GM12878 (cell line): ENCODE measurements around the gene PRLH. TPM values are rescaled to one million over a fixed set of nuclear protein-coding genes. Genes with fewer than 3 reads are reported as not detected.

Experiments
- ATAC-seq: fragments of 200-7000 bp; cut with Tn5 transposase; 3 replicates; pipeline ENCODE4 v1.9.1; 2020; ENCODE audit warnings: mild to moderate bottlenecking, moderate library complexity
- BruUV-seq: library from RNA; stranded (reverse); fragments of 400-500 nt; replicated peaks from 2 replicates; lab custom pipeline; 2021; lab: Mats Ljungman, UMichigan
- CTCF ChIA-PET: fragments of 300-600 bp; sonication (Branson Sonifier 250); formaldehyde crosslinking; extraction: SDS; loops from one replicate; lab custom pipeline; 2021; ENCODE audit warnings: inconsistent platforms; lab: Yijun Ruan, JAX
- POLR2A ChIA-PET: fragments of 350-600 bp; formaldehyde crosslinking; extraction: SDS; loops from one replicate; lab custom pipeline; 2021; ENCODE audit warnings: inconsistent platforms; lab: Charles Lee
- RAD21 ChIA-PET: fragments of 300-600 bp; sonication (Branson Sonifier 250); formaldehyde crosslinking; loops from one replicate; lab custom pipeline; 2023; ENCODE audit warnings: antibody characterized with exemption; ENCODE audit not compliant: unreplicated experiment; lab: Charles Lee
- SMC1A ChIA-PET: fragments of 300-600 bp; sonication (Branson Sonifier 250); formaldehyde crosslinking; loops from one replicate; lab custom pipeline; 2023; ENCODE audit not compliant: unreplicated experiment, uncharacterized antibody; lab: Charles Lee
- DNase-seq: peaks from one replicate; pipeline ENCODE4 v3.0.0-alpha.2; 2011; ENCODE audit warnings: low read depth, low spot score
- FAIRE-seq: peaks from 3 replicates; lab custom pipeline; 2011; peaks lifted over from hg19 to GRCh38; lab: Jason Lieb, UNC
- H2AFZ ChIP-seq: 2 replicates; pipeline ENCODE4 v1.6.0; 2011; ENCODE audit warnings: low read depth, low read length, control low read depth; ENCODE audit not compliant: control insufficient read depth
- H3K27ac ChIP-seq: 2 replicates; pipeline ENCODE4 v1.5.1; 2011; ENCODE audit warnings: control low read depth; ENCODE audit not compliant: control insufficient read depth, insufficient read depth
- H3K27me3 ChIP-seq, 2 experiments: replicated peaks in 1 of 2; 2 replicates each; pipeline versions ENCODE4 v1.6.0 to v1.6.1; 2011; ENCODE audit warnings: low read length in 1 of 2; ENCODE audit not compliant: control insufficient read depth in 2 of 2, insufficient read depth in 2 of 2
- H3K36me3 ChIP-seq, 2 experiments: 2 replicates each; pipeline ENCODE4 v1.5.1; 2011; ENCODE audit warnings: low read length in 1 of 2; ENCODE audit not compliant: control insufficient read depth in 2 of 2, insufficient read depth in 2 of 2
- H3K4me1 ChIP-seq: 2 replicates; pipeline ENCODE4 v1.6.1; 2011; ENCODE audit warnings: mild to moderate bottlenecking, low read length, moderate library complexity, mixed read lengths; ENCODE audit not compliant: control insufficient read depth, insufficient read depth
- H3K4me2 ChIP-seq: 2 replicates; pipeline ENCODE4 v1.6.0; 2011; ENCODE audit warnings: control low read depth; ENCODE audit not compliant: control insufficient read depth, insufficient read depth
- H3K4me3 ChIP-seq: fragments of 200-600 bp; sonication (generic); 2 replicates; pipeline ENCODE4 v1.5.1; 2016
- H3K79me2 ChIP-seq: 2 replicates; pipeline ENCODE4 v1.6.0; 2011; ENCODE audit warnings: low read length; ENCODE audit not compliant: control insufficient read depth, insufficient read depth
- H3K9ac ChIP-seq: 2 replicates; pipeline ENCODE4 v1.8.0; 2011; ENCODE audit warnings: low read length, control low read depth, mixed read lengths; ENCODE audit not compliant: control insufficient read depth, insufficient read depth
- H3K9me3 ChIP-seq: replicated peaks from 3 replicates; pipeline ENCODE4 v1.5.1; 2011; ENCODE audit warnings: mild to moderate bottlenecking, low read length; ENCODE audit not compliant: control insufficient read depth, insufficient read depth
- H4K20me1 ChIP-seq: 2 replicates; pipeline ENCODE4 v1.6.0; 2011; ENCODE audit not compliant: control insufficient read depth, insufficient read depth
- BACH1 ChIP-seq: fragments of 450-650 bp; IDR thresholded peaks from 2 replicates; pipeline ENCODE4 v1.6.1; 2017; ENCODE audit warnings: mild to moderate bottlenecking, borderline replicate concordance
- CBX3 ChIP-seq: fragments of 200-600 bp; sonication (generic); IDR thresholded peaks from 2 replicates; pipeline ENCODE4 v1.6.1; 2016; ENCODE audit warnings: low read depth, borderline replicate concordance
- CHD4 ChIP-seq: fragments of 200-600 bp; sonication (generic); IDR thresholded peaks from 2 replicates; pipeline ENCODE4 v1.6.1; 2016; ENCODE audit warnings: mild to moderate bottlenecking
- HCFC1 ChIP-seq: fragments of 150-350 bp; IDR thresholded peaks from 2 replicates; pipeline ENCODE4 v1.6.1; 2014; ENCODE audit warnings: low read length
- HDAC2 ChIP-seq: fragments of 200-600 bp; sonication (generic); IDR thresholded peaks from 2 replicates; pipeline ENCODE4 v1.6.1; 2017
- HDAC6 ChIP-seq: fragments of 200-600 bp; sonication (generic); IDR thresholded peaks from one replicate; pipeline ENCODE4 v1.8.0; 2017; ENCODE audit warnings: antibody characterized with exemption; ENCODE audit not compliant: unreplicated experiment
- NFYA ChIP-seq: IDR thresholded peaks from 2 replicates; pipeline ENCODE4 v1.6.1; 2011; ENCODE audit warnings: low read depth, mild to moderate bottlenecking, low read length, improper control_type of control experiment, borderline replicate concordance
- NR2C1 ChIP-seq: fragments of 450-650 bp; IDR thresholded peaks from 2 replicates; pipeline ENCODE4 v1.6.1; 2017; ENCODE audit warnings: antibody characterized with exemption, mild to moderate bottlenecking, moderate library complexity
- POLR2AphosphoS2 ChIP-seq: IDR thresholded peaks from 2 replicates; pipeline ENCODE4 v1.6.1; 2011; ENCODE audit warnings: low read depth, mild to moderate bottlenecking, low read length, improper control_type of control experiment, moderate library complexity
- RAD51 ChIP-seq: fragments of 450-650 bp; IDR thresholded peaks from 2 replicates; pipeline ENCODE4 v1.6.1; 2016; ENCODE audit warnings: moderate library complexity, mild to moderate bottlenecking, inconsistent platforms
- RB1 ChIP-seq: fragments of 450-650 bp; formaldehyde crosslinking; IDR thresholded peaks from 2 replicates; pipeline ENCODE4 v1.6.1; 2017; ENCODE audit warnings: mild to moderate bottlenecking, borderline replicate concordance
- RFX5 ChIP-seq: IDR thresholded peaks from 2 replicates; pipeline ENCODE4 v1.6.1; 2011; ENCODE audit warnings: low read depth, low read length, improper control_type of control experiment
- SMAD1 ChIP-seq: fragments of 450-650 bp; IDR thresholded peaks from 2 replicates; pipeline ENCODE4 v1.6.1; 2018; ENCODE audit warnings: mild to moderate bottlenecking, low read depth; ENCODE audit not compliant: partially characterized antibody
- STAT3 ChIP-seq: IDR thresholded peaks from 2 replicates; pipeline ENCODE4 v1.6.1; 2011; ENCODE audit warnings: low read depth, low read length, improper control_type of control experiment
- ZNF274 ChIP-seq: IDR thresholded peaks from one replicate; pipeline ENCODE4 v1.8.0; 2011; ENCODE audit not compliant: insufficient read length, insufficient read depth
- WGBS: methylation state at CpG from one replicate; pipeline ENCODE4 v1.1.6; 2016; ENCODE audit warnings: low lambda C conversion rate; ENCODE audit not compliant: insufficient replicate concordance, insufficient coverage; ENCODE audit errors: missing lambda C conversion rate; 5-methylcytosine and 5-hydroxymethylcytosine counted together
- in situ Hi-C: fragments of 300-500 bp; cut with MboI; formaldehyde crosslinking; loops from 9 replicates; pipeline ENCODE4 v1.14.3; 2018; ENCODE audit warnings: mixed read lengths
- intact Hi-C: fragments of 100-400 bp; cut with micrococcal nuclease; formaldehyde crosslinking; loops from one replicate; pipeline ENCODE4 v1.14.2; 2022; ENCODE audit not compliant: unreplicated experiment
- polyA plus RNA-seq, 11 experiments: library from polyadenylated mRNA; depleted of rRNA in 4 of 11; unstranded in 6 of 11; stranded (reverse) in 5 of 11; fragments of >200 nt; fragmentation: Nextera tagmentation in 4 of 11; fragmentation: Illumina TruSeq in 1 of 11; extraction: Ambion mirVana in 4 of 11; extraction: Trizol in 1 of 11; gene quantifications; 1 replicate in 1 of 11; 2 replicates in 10 of 11; pipeline versions ENCODE4 v1.2.1 to v1.2.3, GENCODE V29; 2011 to 2016; ENCODE audit warnings: inconsistent platforms in 2 of 11, missing spikeins in 2 of 11, low read depth in 1 of 11
- total RNA-seq, 4 experiments: library from RNA; depleted of rRNA in 3 of 4; stranded (reverse); fragments of >200 nt in 3 of 4; fragmentation: Illumina TruSeq in 1 of 4; extraction: Trizol in 1 of 4; gene quantifications; 2 replicates each; pipeline versions ENCODE4 v1.2.1 to v1.2.3, GENCODE V29; 2013 to 2021
- TF ChIP-seq, protein P1 (sequence below): IDR thresholded peaks from 2 replicates; pipeline ENCODE4 v1.6.1; 2011; ENCODE audit warnings: mild to moderate bottlenecking, low read depth, low read length, moderate library complexity; ENCODE audit not compliant: insufficient replicate concordance
- TF ChIP-seq, protein P2 (sequence below): fragments of 450-650 bp; IDR thresholded peaks from 2 replicates; pipeline ENCODE4 v1.6.1; 2018; ENCODE audit warnings: mild to moderate bottlenecking, low read depth, moderate library complexity; ENCODE audit not compliant: partially characterized antibody

The PRLH gene
- total and polyA plus RNA-seq, 10 of the 15 experiments (the other 5 are each of a cell fraction or from before 2014, with no cell fraction given): not detected

DNA sequence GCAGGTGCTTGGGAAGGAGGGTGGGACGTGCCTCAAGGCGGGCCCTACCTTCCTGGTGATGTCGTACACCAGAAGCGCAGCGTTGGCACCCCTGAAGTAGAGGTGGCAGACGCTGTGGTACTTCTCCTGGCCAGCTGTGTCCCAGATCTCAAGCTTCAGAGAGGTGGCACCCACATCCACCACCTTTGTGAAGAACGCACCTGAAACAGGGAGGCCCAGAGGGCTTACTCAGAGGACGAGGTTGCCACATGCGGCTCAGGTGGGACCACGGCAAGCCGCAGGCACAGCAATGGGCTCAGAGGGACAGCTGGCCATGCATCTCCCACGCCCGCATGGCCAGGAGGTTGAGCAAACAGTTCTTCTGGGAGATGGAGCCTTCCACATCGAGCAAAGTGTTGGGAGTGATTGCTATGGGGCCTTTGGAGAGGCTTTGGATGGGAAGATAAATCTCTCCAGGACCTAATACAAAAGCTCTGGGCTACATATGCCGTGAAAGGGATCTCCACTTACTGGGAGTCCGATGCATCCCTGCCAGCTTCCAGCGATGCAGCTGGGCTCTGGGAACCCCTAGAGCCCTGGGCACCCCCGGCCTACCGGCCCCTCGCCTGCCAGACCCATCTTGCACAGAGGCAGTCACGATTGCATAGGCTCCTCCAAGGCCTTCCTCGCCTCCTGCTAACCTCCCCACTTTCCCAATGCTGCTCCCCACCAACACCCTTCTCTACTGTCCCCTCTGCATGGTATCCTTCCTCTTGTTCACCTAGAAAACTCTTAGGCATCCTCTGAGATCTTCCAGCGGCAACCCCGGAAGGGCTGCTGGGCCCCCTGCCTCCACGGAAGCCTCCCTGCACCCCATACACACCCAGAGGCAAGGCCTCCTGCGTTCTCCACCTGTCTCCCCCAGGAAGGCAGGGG lies 11.8 kb downstream of the PRLH start:
- Histone ChIP-seq H3K9ac (no peak overlapping the region), H3K36me3 (no peaks in the 10 kb centered on the region), H3K27ac (no peak overlapping the region), H3K9me3 (no peaks in the 10 kb centered on the region), H3K4me3 (no peak overlapping the region), H2AFZ (no peak overlapping the region), H3K27me3 (peaks cover 0 to 2% of the 10 kb centered on the region in 2 experiments; a peak in 1 of 4 replicates), H3K4me2 (no peak overlapping the region), H3K79me2 (no peaks in the 10 kb centered on the region), H3K4me1 (no peaks in the 10 kb centered on the region), H4K20me1 (no peaks in the 10 kb centered on the region)
- no peak for ATAC-seq
- ChIA-PET SMC1A (no interaction called here), RAD21 (no interaction called here), CTCF (no interaction called here), POLR2A (no interaction called here)
- WGBS: 53% methylated on average over 26 of the region's 26 CpGs
- in situ Hi-C loops: no loop called here
- no TSS peak for BruUV-seq
- FAIRE-seq: no peak
- DNase-seq: no peak
- intact Hi-C loops: no loop called here
- TF ChIP-seq RB1: no peak
- TF ChIP-seq CBX3: no peak
- no peak for TF ChIP-seq BACH1
- no peak for TF ChIP-seq NR2C1
- TF ChIP-seq, protein P1, sequence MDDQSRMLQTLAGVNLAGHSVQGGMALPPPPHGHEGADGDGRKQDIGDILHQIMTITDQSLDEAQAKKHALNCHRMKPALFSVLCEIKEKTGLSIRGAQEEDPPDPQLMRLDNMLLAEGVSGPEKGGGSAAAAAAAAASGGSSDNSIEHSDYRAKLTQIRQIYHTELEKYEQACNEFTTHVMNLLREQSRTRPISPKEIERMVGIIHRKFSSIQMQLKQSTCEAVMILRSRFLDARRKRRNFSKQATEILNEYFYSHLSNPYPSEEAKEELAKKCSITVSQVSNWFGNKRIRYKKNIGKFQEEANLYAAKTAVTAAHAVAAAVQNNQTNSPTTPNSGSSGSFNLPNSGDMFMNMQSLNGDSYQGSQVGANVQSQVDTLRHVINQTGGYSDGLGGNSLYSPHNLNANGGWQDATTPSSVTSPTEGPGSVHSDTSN: no peak
- TF ChIP-seq RFX5: no peak
- no peak for TF ChIP-seq ZNF274
- TF ChIP-seq NFYA: no peak
- TF ChIP-seq HDAC6: no peak
- TF ChIP-seq RAD51: no peak
- no peak for TF ChIP-seq CHD4
- TF ChIP-seq POLR2AphosphoS2: no peak
- TF ChIP-seq SMAD1: no peak
- TF ChIP-seq HCFC1: no peak
- TF ChIP-seq, protein P2, sequence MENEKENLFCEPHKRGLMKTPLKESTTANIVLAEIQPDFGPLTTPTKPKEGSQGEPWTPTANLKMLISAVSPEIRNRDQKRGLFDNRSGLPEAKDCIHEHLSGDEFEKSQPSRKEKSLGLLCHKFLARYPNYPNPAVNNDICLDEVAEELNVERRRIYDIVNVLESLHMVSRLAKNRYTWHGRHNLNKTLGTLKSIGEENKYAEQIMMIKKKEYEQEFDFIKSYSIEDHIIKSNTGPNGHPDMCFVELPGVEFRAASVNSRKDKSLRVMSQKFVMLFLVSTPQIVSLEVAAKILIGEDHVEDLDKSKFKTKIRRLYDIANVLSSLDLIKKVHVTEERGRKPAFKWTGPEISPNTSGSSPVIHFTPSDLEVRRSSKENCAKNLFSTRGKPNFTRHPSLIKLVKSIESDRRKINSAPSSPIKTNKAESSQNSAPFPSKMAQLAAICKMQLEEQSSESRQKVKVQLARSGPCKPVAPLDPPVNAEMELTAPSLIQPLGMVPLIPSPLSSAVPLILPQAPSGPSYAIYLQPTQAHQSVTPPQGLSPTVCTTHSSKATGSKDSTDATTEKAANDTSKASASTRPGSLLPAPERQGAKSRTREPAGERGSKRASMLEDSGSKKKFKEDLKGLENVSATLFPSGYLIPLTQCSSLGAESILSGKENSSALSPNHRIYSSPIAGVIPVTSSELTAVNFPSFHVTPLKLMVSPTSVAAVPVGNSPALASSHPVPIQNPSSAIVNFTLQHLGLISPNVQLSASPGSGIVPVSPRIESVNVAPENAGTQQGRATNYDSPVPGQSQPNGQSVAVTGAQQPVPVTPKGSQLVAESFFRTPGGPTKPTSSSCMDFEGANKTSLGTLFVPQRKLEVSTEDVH: no peak
- no peak for TF ChIP-seq STAT3
- no peak for TF ChIP-seq HDAC2
